Measurements from ENCODE around the gene DHRS2. TPM values are rescaled to one million over a fixed set of nuclear protein-coding genes. Genes with fewer than 3 reads are reported as not detected.

DHRS2 gene
- total and polyA plus RNA-seq, 8 donors = 3.7 to 19.6 (median 6.7) TPM; not detected in 3

DNA sequence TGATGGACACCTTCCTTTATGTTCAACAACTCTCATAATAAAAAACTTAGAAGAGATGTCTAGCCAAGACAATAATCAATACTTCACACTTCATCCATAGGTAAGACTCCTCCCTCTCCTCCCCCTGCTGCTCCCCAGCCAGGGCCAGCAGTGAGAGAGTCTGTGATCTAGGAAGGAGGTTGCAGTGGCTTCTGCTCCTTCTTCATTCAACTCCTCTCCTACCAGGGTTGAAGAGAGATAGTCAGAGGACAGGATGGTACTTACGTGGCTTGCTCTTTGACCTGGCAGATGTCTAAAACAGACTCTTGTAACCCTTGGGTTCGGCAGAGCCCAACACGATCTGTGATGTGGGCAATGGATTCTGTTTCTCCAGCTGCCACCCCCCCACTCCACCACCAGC, 31.0 kb downstream of the DHRS2 start:
- Histone ChIP-seq H3K36me3 (no peaks in the 10 kb centered on the region), H3K27ac (peak overlapping the region in 1 of 5 donors; percentile 9), H3K4me1 (peaks cover 0 to 6% (median 0%) of the 10 kb centered on the region in 4 donors), H3K27me3 (no peaks in the 10 kb centered on the region), H3K4me3 (no peak overlapping the region), H3K9me3 (no peaks in the 10 kb centered on the region)
- TF ChIP-seq POLR2AphosphoS5 (IDR thresholded peaks at IDR 0.05) (no peak), EP300 (IDR thresholded peaks at IDR 0.05) (no peak), POLR2A (IDR thresholded peaks at IDR 0.05) (no peak)
- TF ChIP-seq, protein P1, sequence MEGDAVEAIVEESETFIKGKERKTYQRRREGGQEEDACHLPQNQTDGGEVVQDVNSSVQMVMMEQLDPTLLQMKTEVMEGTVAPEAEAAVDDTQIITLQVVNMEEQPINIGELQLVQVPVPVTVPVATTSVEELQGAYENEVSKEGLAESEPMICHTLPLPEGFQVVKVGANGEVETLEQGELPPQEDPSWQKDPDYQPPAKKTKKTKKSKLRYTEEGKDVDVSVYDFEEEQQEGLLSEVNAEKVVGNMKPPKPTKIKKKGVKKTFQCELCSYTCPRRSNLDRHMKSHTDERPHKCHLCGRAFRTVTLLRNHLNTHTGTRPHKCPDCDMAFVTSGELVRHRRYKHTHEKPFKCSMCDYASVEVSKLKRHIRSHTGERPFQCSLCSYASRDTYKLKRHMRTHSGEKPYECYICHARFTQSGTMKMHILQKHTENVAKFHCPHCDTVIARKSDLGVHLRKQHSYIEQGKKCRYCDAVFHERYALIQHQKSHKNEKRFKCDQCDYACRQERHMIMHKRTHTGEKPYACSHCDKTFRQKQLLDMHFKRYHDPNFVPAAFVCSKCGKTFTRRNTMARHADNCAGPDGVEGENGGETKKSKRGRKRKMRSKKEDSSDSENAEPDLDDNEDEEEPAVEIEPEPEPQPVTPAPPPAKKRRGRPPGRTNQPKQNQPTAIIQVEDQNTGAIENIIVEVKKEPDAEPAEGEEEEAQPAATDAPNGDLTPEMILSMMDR (IDR thresholded peaks at IDR 0.05) = no peak
- no peak for DNase-seq
- 73 to 91% (median 79%) methylated on average over 3 of the region's 3 CpGs for WGBS, 5 donors
- intact Hi-C loops (cut with DNase I; ENCODE audit: low total_unique reads) = no loop called here

DNA sequence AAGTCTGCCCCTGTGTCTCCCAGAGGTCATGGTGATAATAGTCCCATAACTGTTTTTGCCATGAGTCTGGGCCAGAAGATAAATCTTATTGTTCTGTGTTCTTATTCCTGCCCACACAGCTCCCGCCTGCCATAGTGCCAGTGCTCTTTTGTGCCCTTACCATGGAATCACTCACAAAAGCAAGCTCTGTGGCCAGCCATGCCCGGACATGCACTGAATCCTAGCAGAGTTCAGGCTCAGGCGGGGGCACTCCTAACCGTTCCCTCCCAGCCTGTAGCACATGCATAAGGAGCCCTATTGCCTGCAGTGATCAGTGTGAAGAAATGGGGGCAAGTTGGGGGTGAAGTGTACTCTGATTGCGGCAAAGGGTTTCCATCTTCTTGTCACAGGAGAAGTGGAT, 33.3 kb downstream of the DHRS2 start:
- 83 to 87% (median 86%) methylated on average over 5 of the region's 5 CpGs for WGBS, 5 donors
- no peaks in the 10 kb centered on the region for H3K9me3 ChIP-seq
- no peak overlapping the region for H3K27ac ChIP-seq
- no peaks in the 10 kb centered on the region for H3K36me3 ChIP-seq
- intact Hi-C loops (cut with DNase I; ENCODE audit: low total_unique reads) = no loop called here
- no peak for DNase-seq
- H3K4me3 ChIP-seq = no peak overlapping the region
- H3K27me3 ChIP-seq = no peaks in the 10 kb centered on the region
- peaks cover 0 to 6% (median 0%) of the 10 kb centered on the region in 4 donors for H3K4me1 ChIP-seq
- TF ChIP-seq POLR2AphosphoS5 (IDR thresholded peaks at IDR 0.05) (no peak), EP300 (IDR thresholded peaks at IDR 0.05) (no peak), POLR2A (IDR thresholded peaks at IDR 0.05) (no peak)
- TF ChIP-seq, protein P1 (IDR thresholded peaks at IDR 0.05) = no peak

DNA sequence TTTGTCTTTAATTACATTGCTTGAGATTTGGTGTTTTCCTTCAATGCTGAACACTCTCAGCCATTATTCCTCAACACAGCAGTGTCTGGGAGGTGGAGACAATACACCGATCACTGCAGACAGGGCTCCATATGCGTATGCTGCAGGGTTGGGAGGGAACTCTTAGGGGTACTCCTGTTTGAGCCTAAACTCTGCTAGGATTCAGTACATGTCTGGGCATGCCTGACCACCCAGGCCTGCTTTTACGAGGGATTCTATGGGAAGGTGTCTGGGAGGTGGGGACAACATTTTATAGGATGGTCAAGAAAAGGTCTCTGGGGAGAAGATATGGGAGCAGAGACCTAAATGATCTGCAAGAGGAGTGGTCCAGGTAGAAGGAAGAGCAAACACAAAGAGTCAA, 34.3 kb downstream of the DHRS2 start:
- DNase-seq = no peak
- Histone ChIP-seq H3K4me1 (peaks cover 0 to 2% (median 0%) of the 10 kb centered on the region in 4 donors), H3K9me3 (no peaks in the 10 kb centered on the region), H3K36me3 (no peaks in the 10 kb centered on the region), H3K27ac (no peak overlapping the region), H3K4me3 (no peak overlapping the region), H3K27me3 (no peaks in the 10 kb centered on the region)
- no peak for TF ChIP-seq POLR2A (IDR thresholded peaks at IDR 0.05)
- TF ChIP-seq POLR2AphosphoS5 (IDR thresholded peaks at IDR 0.05) = no peak
- TF ChIP-seq, protein P1 (IDR thresholded peaks at IDR 0.05) = no peak
- TF ChIP-seq EP300 (IDR thresholded peaks at IDR 0.05) = no peak
- 85 to 97% (median 92%) methylated on average over 3 of the region's 3 CpGs for WGBS, 5 donors
- intact Hi-C loops (cut with DNase I; ENCODE audit: low total_unique reads) = no loop called here

DNA sequence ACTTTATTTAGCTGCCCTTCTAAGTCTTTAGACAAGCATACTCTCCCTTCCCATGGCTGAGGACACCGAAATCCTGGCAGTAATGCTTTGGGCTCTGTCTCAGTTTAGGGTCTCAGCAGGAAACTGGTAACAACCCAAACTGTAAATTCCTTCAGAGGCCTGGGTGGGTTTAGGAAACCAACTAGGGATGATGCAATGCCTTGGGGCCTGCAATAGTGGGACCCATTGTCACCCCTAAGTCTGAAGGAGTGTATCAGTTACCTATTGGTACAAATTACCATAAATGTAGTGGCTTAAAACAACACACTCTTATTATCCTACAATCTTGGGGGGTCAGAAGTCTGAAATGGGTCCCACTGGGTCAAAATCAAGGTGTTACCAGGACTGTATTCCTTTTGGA, 36.0 kb downstream of the DHRS2 start:
- H3K27ac ChIP-seq = no peak overlapping the region
- no peak overlapping the region for H3K4me3 ChIP-seq
- TF ChIP-seq EP300 (IDR thresholded peaks at IDR 0.05) (no peak), POLR2AphosphoS5 (IDR thresholded peaks at IDR 0.05) (no peak), POLR2A (IDR thresholded peaks at IDR 0.05) (no peak)
- TF ChIP-seq, protein P1 (IDR thresholded peaks at IDR 0.05) = no peak
- WGBS, 5 donors = 88 to 97% (median 93%) methylated on average over 1 of the region's 1 CpG
- DNase-seq = no peak
- no peaks in the 10 kb centered on the region for H3K9me3 ChIP-seq
- intact Hi-C loops (cut with DNase I; ENCODE audit: low total_unique reads) = no loop called here
- no peaks in the 10 kb centered on the region for H3K27me3 ChIP-seq
- H3K36me3 ChIP-seq = no peaks in the 10 kb centered on the region
- no peaks in the 10 kb centered on the region for H3K4me1 ChIP-seq

Data from stomach (tissue), 9 donors.